ENCODE measurements around the gene ODF2.
"Not testable (repeated sequence)": the region's sequence is repeated elsewhere in the genome, so short reads cannot be mapped to it uniquely, and the experiment has no call there.

The ODF2 gene

DNA sequence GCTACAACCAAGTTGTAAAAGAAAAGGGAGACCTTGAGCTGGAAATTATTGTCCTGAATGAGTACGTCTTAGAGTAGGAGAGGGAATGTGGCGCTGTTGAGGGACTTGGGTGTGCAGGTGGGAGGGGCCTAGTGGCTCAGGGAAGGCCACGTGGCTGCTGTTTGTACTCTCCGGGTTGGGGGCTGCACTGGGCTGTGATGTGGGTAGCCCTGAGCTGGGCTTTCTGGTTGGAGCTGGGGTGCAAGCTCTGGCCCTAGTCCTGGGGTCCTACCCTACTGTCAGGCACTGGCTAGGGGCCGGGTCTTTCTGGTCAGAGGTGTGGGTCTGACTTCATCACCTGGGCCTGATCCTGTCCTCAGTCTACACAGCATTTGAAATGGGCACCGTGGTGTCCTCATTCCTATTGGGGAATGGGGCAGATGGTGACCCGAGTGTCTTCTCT lies 29.6 kb downstream of the ODF2 start:
- no peak for DNase-seq

DNA sequence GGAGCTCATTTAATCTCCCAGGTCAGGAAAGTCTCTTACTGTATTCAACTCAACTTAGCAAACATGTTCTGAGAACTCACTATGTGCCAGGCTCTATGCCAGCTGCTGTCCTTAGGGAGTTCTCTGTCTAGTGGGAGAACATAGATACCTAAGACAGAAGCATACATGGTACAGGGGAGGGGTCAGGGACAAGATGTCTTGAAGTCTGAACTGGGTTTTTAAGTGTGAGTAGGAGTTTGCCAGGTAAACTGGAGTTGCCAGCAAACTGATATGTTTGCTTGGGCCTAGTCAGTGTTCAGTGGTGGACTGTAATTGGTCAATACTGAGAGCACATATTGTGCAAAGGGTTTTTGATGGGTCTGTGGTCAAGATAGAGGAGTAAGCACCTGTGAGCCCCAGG lies 30.4 kb downstream of the ODF2 start:
- no peak for DNase-seq

DNA sequence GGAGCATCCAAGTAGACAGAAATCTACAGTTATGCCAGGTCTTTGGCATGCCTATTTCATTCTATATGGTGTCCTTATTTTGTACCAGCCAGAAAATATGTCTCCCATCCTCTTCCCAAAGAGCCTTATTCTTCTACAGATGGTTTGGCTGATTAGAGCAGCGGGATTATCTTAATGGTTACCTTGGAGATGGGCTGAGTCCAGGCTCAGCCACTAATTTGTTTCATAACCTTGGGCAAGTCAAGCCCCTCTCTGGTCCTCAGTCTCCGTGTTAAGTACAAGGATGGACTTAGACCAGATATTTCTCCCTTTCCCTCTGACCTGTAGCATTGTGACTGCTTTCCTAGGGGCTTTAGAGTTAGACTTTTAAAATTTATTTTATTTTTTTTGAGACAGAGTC lies 37.6 kb downstream of the ODF2 start:
- no peak for DNase-seq

DNA sequence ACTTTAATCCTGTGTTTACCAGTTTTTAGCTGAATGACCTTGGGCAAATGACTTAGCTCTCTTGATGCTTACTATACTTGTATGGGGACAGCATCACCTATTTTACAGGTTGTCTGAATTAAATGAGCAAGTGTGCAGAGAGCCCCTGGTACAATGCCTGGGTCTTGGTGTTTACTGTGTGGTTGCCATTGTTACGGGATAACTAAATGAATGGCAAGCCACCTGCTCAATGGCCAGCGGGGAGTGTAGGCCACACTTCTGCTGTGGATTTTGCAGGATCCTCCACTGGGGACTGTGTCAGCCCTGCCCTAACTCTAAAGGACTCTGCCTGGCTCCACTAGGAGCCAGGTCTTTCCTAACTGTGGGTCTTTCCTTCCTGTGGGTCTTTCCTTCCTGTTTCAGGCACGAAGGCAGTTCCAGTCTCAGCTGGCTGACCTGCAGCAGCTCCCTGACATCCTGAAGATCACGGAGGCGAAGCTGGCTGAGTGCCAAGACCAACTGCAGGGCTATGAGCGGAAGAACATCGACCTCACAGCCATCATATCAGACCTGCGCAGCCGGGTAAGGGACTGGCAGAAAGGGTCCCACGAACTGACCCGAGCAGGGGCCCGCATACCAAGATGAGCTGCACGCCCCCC lies 38.4 kb downstream of the ODF2 start:
- DNase-seq, result peak; percentile 73

DNA sequence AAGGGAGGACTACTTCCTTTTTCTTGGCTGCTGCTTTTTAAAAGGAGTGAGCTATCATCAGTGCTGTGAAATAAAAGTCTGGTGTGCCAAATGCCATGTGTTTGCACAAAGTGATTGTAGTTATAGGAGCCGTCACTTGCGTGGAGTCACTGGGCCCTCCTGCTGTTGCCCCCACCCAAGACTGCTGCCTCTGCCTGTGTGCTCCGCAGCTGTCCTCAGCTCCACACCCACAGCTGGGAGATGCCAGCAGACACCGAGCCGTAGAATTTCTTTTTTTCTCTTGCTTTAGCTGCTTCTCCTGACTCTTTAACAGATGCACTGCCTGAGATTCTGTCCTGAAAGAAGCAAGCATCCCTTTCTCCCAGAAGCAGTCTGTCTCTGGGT lies 38.9 kb downstream of the ODF2 start:
- no peak for DNase-seq

DNA sequence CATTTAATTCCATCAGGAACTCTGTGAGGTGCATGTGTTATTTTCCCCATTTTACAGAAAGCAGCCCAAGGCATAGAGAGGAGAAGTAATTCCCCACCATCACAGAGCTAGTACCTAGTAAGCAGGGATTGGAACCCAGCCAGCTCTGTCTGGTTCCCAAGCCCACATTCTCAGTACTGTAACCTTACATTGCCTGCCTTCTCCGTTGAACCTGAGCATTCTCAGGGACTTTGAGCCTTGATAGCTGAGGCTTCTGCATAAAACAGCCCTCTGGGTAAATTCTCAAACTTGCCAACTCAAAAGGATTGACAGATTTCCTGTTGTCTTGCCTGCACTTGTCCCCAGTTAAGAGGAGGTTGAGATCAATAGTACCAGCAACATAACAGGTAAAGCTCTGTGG lies 39.5 kb downstream of the ODF2 start:
- no peak for DNase-seq

DNA sequence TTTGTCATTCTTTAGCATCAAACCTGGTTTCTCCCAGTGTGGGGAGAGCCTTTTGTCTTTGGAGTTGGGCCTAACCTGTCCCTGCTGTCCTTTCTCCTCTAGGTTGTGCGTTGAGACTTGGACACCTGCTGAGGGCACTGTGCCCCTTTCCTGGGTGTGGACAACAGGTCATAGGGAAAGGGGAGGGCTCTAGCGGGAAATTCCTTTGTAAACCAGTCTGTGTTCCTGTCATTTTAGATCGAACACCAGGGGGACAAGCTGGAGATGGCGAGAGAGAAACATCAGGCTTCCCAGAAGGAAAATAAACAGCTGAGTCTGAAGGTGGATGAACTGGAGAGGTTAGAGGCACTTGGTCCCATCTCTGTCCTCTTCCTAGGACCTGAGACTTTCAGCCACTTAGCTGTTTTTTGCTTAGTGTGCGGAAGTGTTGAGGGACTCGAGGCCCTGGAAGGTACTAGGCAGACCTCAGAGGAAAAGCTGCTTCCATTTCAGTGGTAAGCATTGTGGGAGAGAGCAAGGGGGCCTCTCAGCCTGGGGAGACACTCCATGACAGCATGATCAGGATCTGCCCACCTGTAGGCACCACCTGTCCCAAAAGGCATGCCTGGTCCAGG lies 40.1 kb downstream of the ODF2 start:
- DNase-seq, result no peak

DNA sequence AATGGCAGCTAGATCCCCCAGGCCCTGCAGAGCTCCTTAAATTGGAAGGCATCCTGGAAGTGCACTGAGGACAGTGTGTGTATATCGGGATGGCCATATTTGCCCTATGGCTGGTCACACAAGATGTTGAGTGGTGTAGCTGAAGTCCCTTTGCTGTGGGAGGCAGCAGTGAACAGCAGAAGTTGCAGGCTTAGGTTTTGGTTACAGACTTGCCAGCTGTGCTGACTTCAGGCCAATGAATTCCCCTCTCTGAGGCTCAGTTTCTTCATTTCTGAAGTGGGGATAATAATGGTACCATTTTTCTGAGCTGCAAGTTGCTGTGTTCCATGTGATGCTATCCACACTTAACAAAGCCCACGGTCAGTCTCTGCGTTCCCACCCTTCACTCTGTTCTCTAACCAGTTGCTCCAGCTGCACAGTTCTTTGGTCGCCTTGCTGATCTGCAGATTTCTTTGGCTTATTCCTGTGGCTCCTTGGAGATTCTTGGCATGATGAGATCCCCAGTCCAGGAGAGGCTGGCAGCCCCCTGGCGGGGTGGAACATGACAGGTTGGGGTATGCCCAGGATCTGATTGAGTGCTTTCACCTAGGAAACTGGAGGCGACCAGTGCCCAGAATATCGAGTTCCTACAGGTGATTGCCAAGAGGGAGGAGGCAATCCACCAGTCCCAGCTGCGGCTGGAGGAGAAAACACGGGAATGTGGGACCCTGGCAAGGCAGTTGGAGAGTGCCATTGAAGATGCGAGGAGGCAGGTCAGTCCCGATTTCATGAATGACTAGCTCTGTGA lies 42.2 kb downstream of the ODF2 start:
- no peak for DNase-seq

DNA sequence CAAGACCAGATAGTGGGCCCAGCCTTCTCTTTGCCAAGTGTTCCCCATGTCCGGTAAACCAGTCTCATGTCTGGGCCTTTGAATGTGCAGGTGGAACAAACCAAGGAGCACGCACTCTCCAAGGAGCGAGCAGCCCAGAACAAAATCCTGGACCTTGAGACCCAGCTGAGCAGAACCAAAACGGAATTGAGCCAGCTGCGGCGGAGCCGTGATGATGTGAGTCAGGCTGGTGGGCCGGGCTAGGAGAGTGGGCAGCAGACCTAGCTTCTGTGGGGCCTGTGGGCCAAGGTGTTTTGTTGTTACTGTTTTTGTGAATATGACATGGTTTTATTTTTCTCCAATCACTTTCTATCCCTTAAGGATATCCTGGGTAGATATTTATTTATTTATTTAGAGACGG lies 43.1 kb downstream of the ODF2 start:
- DNase-seq, result no peak

DNA sequence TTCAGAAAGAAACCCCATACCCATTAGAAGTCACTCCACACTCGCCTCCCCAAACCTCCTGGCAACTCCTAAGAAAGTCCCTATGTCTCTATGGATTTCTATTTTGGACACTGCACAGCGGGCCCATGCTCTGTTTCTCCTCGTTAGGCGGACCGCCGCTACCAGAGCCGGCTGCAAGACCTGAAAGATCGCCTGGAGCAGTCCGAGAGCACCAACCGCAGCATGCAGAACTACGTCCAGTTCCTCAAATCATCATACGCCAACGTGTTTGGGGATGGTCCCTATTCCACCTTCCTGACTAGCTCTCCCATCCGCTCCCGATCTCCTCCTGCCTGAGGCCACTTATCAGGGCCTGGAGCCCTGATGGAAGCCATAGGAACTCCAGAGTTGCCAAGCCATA lies 44.1 kb downstream of the ODF2 start:
- no peak for DNase-seq

DNA sequence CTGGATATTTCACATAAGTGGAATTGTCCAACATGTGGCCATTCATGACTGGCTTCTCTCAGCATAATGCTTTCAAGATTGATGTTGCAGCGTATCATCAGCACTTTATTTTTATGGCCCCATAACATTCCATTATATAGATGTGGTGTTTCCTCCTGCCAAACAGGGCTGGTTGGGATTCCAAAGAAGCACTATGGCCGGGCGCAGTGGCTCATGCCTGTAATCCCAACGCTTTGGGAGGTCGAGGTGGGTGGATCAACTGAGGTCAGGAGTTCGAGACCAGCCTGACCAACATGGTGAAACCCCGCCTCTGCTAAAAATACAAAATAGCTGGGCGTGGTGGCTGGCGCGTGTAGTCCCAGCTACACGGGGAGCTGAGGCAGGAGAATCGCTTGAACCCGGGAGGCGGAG lies 47.6 kb downstream of the ODF2 start:
- not testable (repeated sequence) for DNase-seq

DNA sequence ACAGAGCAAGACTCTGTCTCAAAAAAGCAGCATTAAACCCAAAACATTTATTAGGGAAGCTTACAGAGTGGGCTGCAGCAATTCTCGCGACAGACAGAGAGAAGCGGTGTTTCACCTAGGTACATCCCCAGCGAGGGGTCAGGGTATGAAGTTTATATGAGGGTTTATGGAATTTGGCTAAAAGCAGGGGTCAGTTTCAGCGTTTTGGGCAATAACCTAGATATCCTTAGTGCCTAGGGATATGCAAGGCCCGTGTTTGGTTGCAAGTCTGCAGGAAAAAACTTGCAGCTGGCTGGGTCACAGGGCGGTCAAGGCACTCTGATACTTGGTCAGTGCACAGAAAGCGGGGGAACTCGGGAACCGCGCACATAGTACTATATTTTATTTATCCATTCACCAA lies 48.1 kb downstream of the ODF2 start:
- DNase-seq, result no peak

DNA sequence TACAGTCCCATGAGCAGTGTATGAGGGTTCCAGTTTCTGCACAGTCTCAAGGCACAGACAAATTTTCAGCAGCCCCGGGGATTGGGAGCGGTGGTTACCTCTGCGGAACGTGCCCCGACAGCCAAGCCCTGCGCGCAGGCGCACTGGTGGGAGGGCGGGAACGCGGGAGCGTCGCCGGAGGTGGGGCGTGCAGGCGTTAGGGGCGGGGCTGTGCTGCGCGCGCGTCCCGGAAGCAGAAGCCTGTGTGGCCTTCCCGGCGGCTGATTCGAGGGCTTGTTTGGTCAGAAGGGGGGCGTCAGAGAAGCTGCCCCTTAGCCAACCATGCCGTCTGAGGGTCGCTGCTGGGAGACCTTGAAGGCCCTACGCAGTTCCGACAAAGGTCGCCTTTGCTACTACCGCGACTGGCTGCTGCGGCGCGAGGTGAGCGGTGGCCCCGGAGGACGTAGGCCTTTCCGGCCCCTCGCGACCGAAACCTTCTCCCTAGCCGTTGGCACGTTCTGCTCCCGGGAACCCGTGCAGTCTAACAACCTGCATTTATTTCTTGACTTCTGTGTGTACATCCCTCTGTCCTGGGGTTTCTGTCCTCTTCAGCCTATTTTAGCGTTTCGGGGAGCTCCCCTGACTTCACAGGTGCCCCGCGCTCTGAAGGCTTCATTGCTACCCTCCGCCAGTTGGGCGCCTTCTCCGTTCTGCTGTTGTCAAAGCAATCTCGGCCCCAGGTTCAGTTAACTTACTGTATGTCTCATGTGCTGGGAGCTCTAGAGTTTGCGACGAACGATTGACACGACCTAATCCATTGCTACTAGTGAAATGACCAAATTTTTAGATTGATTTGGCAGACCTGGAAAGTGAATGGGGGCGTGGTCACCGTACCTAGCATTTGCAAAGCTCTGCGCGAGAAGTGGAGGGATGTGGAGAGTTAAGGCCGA lies 48.9 kb downstream of the ODF2 start, which contains the start of gene GLE1:
Gene GLE1, plus strand, starts transcription at position 235 of the 929 bp plus-strand sequence. Its CDS starts 87 bp downstream, at position 322.
- peak; percentile 85 for DNase-seq

DNA sequence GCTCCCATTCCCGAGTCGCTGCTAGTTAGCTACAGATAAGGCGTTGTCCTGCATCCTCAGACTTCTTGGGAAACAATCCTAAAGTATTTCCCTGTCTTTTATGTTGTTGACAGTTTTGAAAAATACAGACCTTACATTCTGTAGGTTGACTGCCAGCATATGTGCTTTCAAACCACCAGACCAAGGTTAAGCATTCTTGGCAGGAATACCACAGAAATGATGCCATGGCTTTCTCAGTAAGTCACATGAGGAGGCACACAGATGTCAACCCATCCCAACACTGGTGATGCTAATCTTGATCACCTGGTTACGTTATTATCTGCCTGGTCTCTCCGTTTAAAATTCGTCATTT lies 49.6 kb downstream of the ODF2 start:
- DNase-seq, result no peak

DNA sequence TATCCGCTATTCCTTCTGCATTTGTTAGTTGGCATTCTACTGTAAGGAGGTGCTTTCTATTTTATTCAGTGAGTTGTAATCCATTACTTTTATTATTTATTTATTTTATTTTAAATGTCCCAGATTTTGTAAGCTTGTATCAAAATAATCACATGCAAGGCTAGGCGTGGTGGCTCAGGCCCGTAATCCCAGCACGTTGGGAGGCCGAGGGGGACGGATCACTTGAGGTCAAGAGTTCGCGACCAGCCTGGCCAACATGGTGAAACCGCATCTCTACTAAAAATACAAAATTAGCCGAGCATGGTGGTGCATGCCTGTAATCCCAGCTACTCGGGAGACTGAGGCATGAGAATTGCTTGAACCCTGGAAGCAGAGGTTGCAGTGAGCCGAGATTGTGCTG lies 50.1 kb downstream of the ODF2 start:
- DNase-seq, result not testable (repeated sequence)

DNA sequence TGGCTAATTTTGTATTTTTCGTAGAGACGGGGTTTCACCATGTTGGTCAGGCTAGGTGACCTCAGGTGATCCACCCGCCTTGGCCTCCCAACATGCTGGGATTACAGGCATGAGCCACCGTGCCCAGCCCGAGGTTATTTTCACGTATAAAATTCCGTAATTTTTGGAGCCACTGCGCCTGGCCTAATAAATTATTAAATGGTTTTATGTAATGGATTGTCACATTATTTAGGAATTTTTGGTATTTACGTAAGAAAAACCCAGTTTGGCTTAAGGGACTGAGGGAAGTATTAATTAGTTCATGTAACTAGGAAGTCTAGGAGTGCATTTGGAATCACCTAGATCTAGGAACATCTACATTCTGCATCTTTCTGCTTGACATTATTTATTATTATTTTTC lies 57.0 kb downstream of the ODF2 start:
- no peak for DNase-seq

DNA sequence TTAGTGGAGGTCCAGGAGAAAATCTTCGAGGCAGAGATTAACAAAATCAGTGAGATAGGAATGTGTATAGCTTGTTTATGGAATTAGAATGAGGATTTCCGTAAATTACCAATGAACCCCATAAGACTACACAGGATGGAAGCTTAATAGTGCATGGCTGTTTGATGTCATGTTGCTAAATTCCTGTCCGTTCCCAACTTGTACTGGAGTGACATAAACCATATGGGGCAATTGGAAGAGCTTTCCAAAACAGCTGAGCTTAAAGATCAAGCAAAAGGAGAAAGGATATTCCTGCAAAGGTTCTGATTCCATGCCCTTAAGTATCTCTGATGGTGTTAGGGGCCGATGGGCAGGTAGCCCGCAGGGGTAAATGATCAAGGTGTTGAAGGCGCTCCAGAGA lies 66.2 kb downstream of the ODF2 start:
- no peak for DNase-seq

DNA sequence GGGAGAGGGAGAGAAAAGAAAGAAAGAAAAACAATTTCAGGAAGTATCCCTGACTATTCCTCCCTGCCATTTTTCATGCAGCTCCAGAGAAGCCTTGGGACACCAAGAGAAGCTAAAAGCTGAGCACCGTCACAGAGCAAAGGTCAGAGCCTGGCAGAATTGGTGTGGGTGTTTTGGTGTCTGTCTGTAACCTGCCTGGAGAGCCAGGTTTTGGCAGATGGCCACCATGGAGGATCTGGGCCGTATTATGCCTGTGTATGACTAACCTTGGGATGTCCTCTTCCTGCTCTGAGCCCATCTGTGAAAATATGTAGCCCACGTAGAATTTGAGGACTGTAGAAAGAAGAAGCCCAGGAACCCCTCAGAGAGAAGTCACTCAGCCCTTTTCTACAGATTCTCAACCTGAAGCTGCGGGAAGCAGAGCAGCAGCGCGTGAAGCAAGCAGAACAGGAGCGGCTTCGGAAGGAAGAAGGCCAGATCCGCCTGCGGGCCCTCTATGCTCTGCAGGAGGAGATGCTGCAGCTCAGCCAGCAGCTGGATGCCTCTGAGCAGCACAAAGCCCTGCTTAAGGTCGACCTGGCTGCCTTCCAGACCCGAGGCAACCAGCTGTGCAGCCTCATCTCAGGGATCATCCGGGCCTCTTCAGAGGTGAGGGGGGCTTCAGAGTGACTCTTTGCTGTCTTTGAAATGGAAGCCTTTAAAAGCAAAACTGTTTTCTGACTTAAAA lies 67.6 kb downstream of the ODF2 start:
- peak; percentile 27 for DNase-seq

DNA sequence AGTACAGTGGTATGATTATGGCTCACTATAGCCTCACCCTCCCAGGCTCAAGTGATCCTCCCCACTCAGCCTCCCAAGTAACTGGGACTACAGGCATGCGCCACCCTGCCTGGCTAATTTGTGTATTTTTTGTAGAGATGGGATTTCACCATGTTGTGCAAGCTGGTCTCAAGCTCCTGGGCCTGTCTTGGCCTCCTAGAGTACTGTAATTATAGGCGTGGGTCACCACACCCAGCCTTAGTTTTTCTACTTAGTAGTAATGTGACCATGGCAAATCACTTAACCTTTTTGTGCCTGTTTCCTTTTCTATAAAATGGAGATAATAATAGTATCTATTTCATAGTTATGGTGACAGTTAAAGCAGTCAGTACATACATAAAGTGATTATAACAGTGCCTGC lies 70.9 kb downstream of the ODF2 start:
- no peak for DNase-seq

DNA sequence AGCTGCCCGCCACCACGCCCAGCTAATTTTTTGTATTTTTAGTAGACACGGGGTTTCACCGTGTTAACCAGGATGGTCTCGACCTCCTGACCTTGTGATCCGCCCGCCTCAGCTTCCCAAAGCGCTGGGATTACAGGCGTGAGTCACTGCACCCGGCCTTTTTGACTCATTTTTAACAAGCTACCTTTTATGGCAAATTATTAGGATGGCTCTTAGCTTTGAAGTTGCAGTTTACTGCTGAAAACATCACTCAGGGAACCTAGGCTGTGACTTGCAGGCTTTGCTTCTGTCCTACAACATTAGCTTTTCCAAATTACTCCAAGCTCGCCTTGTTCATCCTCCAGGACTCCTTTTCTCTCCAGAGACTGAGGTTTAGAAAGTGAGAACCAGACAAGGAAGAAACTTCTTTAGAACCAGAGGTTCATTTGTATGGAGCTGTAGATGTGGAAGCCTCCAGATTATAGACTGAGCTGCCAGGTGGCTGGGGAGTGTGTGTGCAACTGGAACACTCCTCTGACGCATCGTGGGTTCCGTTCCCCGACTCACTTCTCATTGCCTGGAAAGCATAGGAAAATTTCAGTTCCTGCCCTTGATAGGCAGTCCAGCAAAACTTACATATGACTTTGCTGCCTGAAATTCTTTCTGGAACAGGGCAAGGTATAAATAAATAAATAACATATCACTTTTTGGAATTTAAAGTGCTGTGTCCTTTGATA lies 72.8 kb downstream of the ODF2 start:
- no peak for DNase-seq

DNA sequence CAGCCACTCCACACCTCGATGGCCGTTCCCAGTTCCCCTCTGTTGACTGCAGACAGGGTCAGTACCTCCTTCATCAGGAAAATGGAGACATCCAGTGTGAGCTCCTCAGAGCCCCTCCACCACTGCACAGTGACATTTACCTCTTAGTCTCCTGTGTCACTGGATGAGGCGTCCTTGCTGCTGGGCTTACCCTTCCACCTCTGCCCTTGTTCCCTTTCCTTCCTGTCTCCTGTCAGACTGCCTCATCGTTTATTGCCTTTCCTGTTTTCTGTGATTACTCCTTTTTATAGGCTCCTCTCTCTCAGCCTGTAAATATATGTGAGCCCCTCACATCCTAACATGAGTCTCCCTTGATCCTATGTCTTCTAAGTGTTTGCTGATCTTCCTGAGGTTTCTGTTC lies 73.4 kb downstream of the ODF2 start:
- DNase-seq, result no peak

DNA sequence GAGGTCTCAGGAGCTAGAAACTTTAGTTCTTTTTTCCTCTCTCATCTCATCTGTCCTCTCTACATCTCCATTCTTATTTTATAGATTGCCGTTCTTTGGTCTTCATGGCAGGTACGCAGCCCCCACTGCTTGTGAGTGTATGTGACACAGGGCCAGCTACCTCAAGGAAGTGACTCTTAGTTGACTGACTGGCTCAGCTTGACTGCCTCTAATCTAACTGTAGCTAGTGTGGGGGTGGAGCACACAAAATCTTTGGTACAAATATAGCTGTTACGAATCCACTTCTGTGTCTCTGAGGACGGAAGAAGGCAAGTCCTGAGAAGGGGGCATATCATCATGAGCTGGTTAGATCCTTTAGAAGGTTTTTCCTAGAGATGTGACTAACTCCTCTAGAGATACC lies 76.8 kb downstream of the ODF2 start:
- no peak for DNase-seq

Data from NCI-H2029 (cell line).